ENCODE measurements around the gene PRG2. TPM values are rescaled to one million over a fixed set of nuclear protein-coding genes. Genes with fewer than 3 reads are reported as not detected.

PRG2 gene
- total RNA-seq, 1 donor = not detected

DNA sequence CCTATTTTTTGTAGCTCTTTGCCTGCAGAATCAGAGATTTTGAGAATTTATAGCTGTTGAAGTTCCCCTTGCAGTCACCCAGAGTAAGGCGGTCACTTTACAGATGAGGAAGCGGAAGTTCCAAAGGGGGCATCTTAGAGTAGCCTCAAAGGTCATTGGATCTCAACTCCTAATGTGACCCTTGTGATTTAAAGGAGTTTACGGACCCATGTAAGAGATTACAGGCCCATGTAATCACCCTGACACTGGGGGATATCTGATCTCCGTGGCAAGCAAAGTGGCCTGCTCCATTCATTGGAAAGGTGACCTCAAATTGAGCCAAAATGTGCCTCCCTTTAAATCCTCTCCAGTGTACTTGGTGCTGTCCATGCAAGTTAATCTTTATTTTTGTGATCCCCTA lies 36.6 kb downstream of the PRG2 start:
- peak; percentile 32 for DNase-seq (ENCODE audit: insufficient read length, low spot score, missing footprints)
- H4K20me1 ChIP-seq (ENCODE audit: insufficient read depth, low read length) = no peaks in the 10 kb centered on the region
- TF ChIP-seq, protein P1, sequence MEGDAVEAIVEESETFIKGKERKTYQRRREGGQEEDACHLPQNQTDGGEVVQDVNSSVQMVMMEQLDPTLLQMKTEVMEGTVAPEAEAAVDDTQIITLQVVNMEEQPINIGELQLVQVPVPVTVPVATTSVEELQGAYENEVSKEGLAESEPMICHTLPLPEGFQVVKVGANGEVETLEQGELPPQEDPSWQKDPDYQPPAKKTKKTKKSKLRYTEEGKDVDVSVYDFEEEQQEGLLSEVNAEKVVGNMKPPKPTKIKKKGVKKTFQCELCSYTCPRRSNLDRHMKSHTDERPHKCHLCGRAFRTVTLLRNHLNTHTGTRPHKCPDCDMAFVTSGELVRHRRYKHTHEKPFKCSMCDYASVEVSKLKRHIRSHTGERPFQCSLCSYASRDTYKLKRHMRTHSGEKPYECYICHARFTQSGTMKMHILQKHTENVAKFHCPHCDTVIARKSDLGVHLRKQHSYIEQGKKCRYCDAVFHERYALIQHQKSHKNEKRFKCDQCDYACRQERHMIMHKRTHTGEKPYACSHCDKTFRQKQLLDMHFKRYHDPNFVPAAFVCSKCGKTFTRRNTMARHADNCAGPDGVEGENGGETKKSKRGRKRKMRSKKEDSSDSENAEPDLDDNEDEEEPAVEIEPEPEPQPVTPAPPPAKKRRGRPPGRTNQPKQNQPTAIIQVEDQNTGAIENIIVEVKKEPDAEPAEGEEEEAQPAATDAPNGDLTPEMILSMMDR (IDR thresholded peaks at IDR 0.05; ENCODE audit: extremely low read depth, low read depth, low read length) = no peak
- no peak overlapping the region for H3K4me3 ChIP-seq (ENCODE audit: insufficient read depth, low read length)
- H2AFZ ChIP-seq (ENCODE audit: low read length) = no peak overlapping the region
- H3K4me1 ChIP-seq (ENCODE audit: insufficient read depth, low read length) = peaks cover 5% of the 10 kb centered on the region
- peaks cover 2% of the 10 kb centered on the region for H3K9me3 ChIP-seq (ENCODE audit: low read depth, low read length)
- H3K4me2 ChIP-seq (ENCODE audit: insufficient read depth, low read length) = no peak overlapping the region
- no peaks in the 10 kb centered on the region for H3K79me2 ChIP-seq (ENCODE audit: insufficient read depth, low read length)
- H3K36me3 ChIP-seq (ENCODE audit: insufficient read depth, low read length) = no peaks in the 10 kb centered on the region
- peaks cover 12% of the 10 kb centered on the region for H3K27me3 ChIP-seq (ENCODE audit: insufficient read depth, low read length)
- H3K27ac ChIP-seq (ENCODE audit: low read depth, low read length) = no peak overlapping the region

DNA sequence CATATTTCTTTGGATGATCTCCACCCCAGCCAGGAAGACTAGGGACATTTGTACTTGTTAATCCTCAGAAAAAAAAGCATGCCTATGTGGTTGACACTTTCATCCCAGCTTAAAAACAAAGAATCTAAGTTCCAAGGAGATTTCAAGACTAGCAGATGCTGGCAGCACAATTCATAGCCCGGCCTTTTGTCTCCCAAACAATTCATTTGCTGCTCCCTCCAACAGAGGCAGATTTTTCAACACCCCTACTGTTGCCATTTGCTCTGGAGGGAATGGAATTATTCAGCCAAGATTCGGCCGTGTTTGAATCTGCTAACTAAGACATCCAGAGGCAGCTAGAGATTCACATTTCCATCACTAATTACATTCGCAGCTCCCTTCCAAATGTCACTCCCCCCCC lies 37.0 kb downstream of the PRG2 start:
- H4K20me1 ChIP-seq (ENCODE audit: insufficient read depth, low read length) = no peaks in the 10 kb centered on the region
- TF ChIP-seq, protein P1 (IDR thresholded peaks at IDR 0.05; ENCODE audit: extremely low read depth, low read depth, low read length) = no peak
- no peak overlapping the region for H3K4me2 ChIP-seq (ENCODE audit: insufficient read depth, low read length)
- no peak overlapping the region for H2AFZ ChIP-seq (ENCODE audit: low read length)
- peaks cover 5% of the 10 kb centered on the region for H3K4me1 ChIP-seq (ENCODE audit: insufficient read depth, low read length)
- H3K79me2 ChIP-seq (ENCODE audit: insufficient read depth, low read length) = no peaks in the 10 kb centered on the region
- H3K27ac ChIP-seq (ENCODE audit: low read depth, low read length) = no peak overlapping the region
- H3K36me3 ChIP-seq (ENCODE audit: insufficient read depth, low read length) = no peaks in the 10 kb centered on the region
- peaks cover 12% of the 10 kb centered on the region for H3K27me3 ChIP-seq (ENCODE audit: insufficient read depth, low read length)
- DNase-seq (ENCODE audit: insufficient read length, low spot score, missing footprints) = no peak
- H3K9me3 ChIP-seq (ENCODE audit: low read depth, low read length) = peaks cover 2% of the 10 kb centered on the region
- H3K4me3 ChIP-seq (ENCODE audit: insufficient read depth, low read length) = no peak overlapping the region

GRCh38 chr11:57353036-57353435 lies 37.4 kb downstream of the PRG2 start:
- peaks cover 5% of the 10 kb centered on the region for H3K4me1 ChIP-seq (ENCODE audit: insufficient read depth, low read length)
- DNase-seq (ENCODE audit: insufficient read length, low spot score, missing footprints) = peak; percentile 25
- peaks cover 12% of the 10 kb centered on the region for H3K27me3 ChIP-seq (ENCODE audit: insufficient read depth, low read length)
- H3K4me2 ChIP-seq (ENCODE audit: insufficient read depth, low read length) = no peak overlapping the region
- no peaks in the 10 kb centered on the region for H4K20me1 ChIP-seq (ENCODE audit: insufficient read depth, low read length)
- H3K27ac ChIP-seq (ENCODE audit: low read depth, low read length) = no peak overlapping the region
- no peaks in the 10 kb centered on the region for H3K36me3 ChIP-seq (ENCODE audit: insufficient read depth, low read length)
- H3K79me2 ChIP-seq (ENCODE audit: insufficient read depth, low read length) = no peaks in the 10 kb centered on the region
- H3K4me3 ChIP-seq (ENCODE audit: insufficient read depth, low read length) = no peak overlapping the region
- peaks cover 2% of the 10 kb centered on the region for H3K9me3 ChIP-seq (ENCODE audit: low read depth, low read length)
- H2AFZ ChIP-seq (ENCODE audit: low read length) = no peak overlapping the region
- TF ChIP-seq, protein P1 (IDR thresholded peaks at IDR 0.05; ENCODE audit: extremely low read depth, low read depth, low read length) = no peak

DNA sequence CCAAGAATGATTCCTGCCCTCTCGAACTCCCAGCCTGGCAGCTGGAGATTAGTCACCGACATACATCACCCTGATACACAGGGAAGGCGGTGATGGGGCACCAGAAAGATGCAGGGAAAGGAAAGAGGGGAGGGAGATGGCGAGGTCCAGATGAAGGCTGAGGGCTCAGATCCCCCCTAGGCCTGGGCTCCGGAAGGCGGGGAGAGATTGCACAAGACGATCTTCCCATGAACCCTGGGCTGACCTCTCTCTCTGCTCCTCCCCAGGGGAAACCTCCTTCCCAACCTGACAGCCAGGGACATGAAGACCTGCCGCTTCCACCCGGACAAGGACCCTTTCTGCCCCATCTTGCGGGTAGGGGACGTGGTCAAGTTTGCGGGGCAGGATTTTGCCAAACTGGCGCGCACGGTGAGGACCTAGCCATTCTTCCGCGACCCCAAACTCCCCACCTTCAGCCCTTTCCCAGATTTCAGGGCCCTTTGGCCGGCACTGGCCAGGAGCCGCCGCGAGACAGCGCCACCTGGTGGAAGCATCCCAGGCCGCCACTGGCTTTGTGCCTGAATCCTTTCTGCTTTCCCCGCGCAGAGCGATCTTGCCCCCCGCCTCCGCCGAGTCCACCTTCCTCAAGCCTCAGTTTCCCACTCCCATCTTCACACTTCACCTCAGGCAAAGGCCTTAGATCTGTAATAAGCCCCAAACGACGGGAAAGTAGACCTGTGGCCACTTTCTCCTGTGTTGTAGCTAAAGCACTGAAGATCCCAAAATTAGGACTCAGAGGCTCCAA lies 40.8 kb downstream of the PRG2 start:
- H3K4me2 ChIP-seq (ENCODE audit: insufficient read depth, low read length) = peak overlapping the region; percentile 39
- H3K79me2 ChIP-seq (ENCODE audit: insufficient read depth, low read length) = no peaks in the 10 kb centered on the region
- peak overlapping the region; percentile 28 for H3K4me3 ChIP-seq (ENCODE audit: insufficient read depth, low read length)
- TF ChIP-seq, protein P1 (IDR thresholded peaks at IDR 0.05; ENCODE audit: extremely low read depth, low read depth, low read length) = peak; percentile 77
- H2AFZ ChIP-seq (ENCODE audit: low read length) = peak overlapping the region; percentile 90
- peaks cover 5% of the 10 kb centered on the region for H3K4me1 ChIP-seq (ENCODE audit: insufficient read depth, low read length)
- H3K27ac ChIP-seq (ENCODE audit: low read depth, low read length) = no peak overlapping the region
- H3K9me3 ChIP-seq (ENCODE audit: low read depth, low read length) = peaks cover 2% of the 10 kb centered on the region
- H4K20me1 ChIP-seq (ENCODE audit: insufficient read depth, low read length) = no peaks in the 10 kb centered on the region
- H3K27me3 ChIP-seq (ENCODE audit: insufficient read depth, low read length) = peaks cover 9% of the 10 kb centered on the region
- peak; percentile 94 for DNase-seq (ENCODE audit: insufficient read length, low spot score, missing footprints)
- no peaks in the 10 kb centered on the region for H3K36me3 ChIP-seq (ENCODE audit: insufficient read depth, low read length)
